ENCODE results near the gene NRF1.

DNA sequence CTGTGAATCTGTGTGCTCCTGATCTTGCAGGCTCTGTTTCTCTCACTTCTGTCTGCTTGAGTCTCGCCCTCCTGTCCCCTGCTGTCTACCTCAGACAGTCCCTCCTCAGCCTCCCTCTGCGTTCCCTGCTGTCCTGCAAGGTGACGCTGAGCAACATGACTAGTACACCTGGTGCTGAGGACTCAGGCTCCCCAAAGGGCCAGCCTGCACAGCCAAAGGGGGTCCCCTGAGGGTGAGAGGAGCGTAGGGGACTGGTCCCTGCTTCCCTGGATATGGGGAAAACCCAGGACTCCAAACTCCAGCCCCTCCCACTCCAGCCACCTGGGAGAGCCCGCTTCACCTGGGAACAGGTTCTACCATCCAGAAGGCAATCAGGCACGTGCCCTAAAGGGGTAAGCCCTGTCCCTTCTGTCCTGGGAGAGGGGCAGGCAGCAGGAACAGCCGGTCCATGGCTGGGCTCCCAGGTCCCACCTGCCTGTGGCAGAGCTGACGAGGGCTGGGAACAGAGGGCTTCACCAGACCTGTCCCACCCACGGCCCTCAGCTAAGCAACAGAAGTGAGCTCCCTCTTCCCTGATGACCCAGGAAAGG, 184.8 kb downstream of the NRF1 start:
- TF ChIP-seq TAF1 (IDR thresholded peaks at IDR 0.05; ENCODE audit: low read depth) (no peak), RAD21 (IDR thresholded peaks at IDR 0.05; ENCODE audit: low read depth) (no peak), YY1 (IDR thresholded peaks at IDR 0.05; ENCODE audit: low read depth) (no peak), EP300 (IDR thresholded peaks at IDR 0.05; ENCODE audit: borderline replicate concordance) (no peak)
- TF ChIP-seq, protein P1, sequence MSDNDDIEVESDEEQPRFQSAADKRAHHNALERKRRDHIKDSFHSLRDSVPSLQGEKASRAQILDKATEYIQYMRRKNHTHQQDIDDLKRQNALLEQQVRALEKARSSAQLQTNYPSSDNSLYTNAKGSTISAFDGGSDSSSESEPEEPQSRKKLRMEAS (IDR thresholded peaks at IDR 0.05): no peak

Data from Ishikawa (cell line).